GM21737 (cell line): ENCODE data around the gene CAVIN1.
"Not testable (repeated sequence)": the region's sequence is repeated elsewhere in the genome, so short reads cannot be mapped to it uniquely, and the experiment has no call there.

Source experiments
- ATAC-seq: cut with Tn5 transposase; IDR thresholded peaks from one replicate; pipeline ENCODE4 v1.9.1; 2021; ENCODE audit warnings: mild to moderate bottlenecking, moderate library complexity; ENCODE audit not compliant: unreplicated experiment

The CAVIN1 gene

GRCh38 chr17:42406615-42407288 is 16.3 kb downstream of the CAVIN1 start:
- no peak for ATAC-seq

GRCh38 chr17:42405963-42406495 is 17.0 kb downstream of the CAVIN1 start:
- no peak for ATAC-seq

- ATAC-seq, result no peak
Measured at GRCh38 chr17:42405076-42405475, 18.0 kb downstream of the CAVIN1 start.

GRCh38 chr17:42404326-42405055 is 18.6 kb downstream of the CAVIN1 start:
- no peak for ATAC-seq

- ATAC-seq, result no peak
Measured at GRCh38 chr17:42403150-42403549, 19.9 kb downstream of the CAVIN1 start.

GRCh38 chr17:42402117-42402516 is 20.9 kb downstream of the CAVIN1 start:
- ATAC-seq, result no peak

GRCh38 chr17:42400844-42401375 is 22.1 kb downstream of the CAVIN1 start:
- not testable (repeated sequence) for ATAC-seq

- no peak for ATAC-seq
Measured at GRCh38 chr17:42399948-42400843, 22.9 kb downstream of the CAVIN1 start.

GRCh38 chr17:42399121-42399520 is 23.9 kb downstream of the CAVIN1 start:
- no peak for ATAC-seq

GRCh38 chr17:42395601-42396000 is 27.5 kb downstream of the CAVIN1 start:
- ATAC-seq, result not testable (repeated sequence)

- ATAC-seq, result no peak
Measured at GRCh38 chr17:42394838-42395237, 28.2 kb downstream of the CAVIN1 start.

- no peak for ATAC-seq
Measured at GRCh38 chr17:42392692-42393415, 30.2 kb downstream of the CAVIN1 start.

- ATAC-seq, result not testable (repeated sequence)
Measured at GRCh38 chr17:42391439-42391838, 31.6 kb downstream of the CAVIN1 start.

- no peak for ATAC-seq
Measured at GRCh38 chr17:42389899-42390298, 33.2 kb downstream of the CAVIN1 start.

GRCh38 chr17:42389135-42389417 is 34.0 kb downstream of the CAVIN1 start:
- ATAC-seq, result no peak

- peak; percentile 80 for ATAC-seq
Measured at GRCh38 chr17:42388381-42389134, 34.5 kb downstream of the CAVIN1 start, which contains the start of gene STAT3. STAT3 (minus strand) TSS chr17:42388442; CDS start chr17:42348516, 39,926 bp downstream.

GRCh38 chr17:42387661-42388380 is 35.2 kb downstream of the CAVIN1 start:
- ATAC-seq, result peak; percentile 12

GRCh38 chr17:42386777-42387657 is 36.0 kb downstream of the CAVIN1 start:
- ATAC-seq, result no peak
